Measurements from ENCODE around the gene CRP.
"Not testable (repeated sequence)": the region's sequence is repeated elsewhere in the genome, so short reads cannot be mapped to it uniquely, and the experiment has no call there.

CRP gene

GRCh38 chr1:159699653-159700052 lies 14.7 kb downstream of the CRP start:
- no peak for DNase-seq (ENCODE audit: low read depth)

GRCh38 chr1:159699246-159699645 lies 15.1 kb downstream of the CRP start:
- DNase-seq (ENCODE audit: low read depth): no peak

- DNase-seq (ENCODE audit: low read depth): no peak
Measured at GRCh38 chr1:159687511-159687910, 26.9 kb downstream of the CRP start.

GRCh38 chr1:159686599-159687299 lies 27.6 kb downstream of the CRP start:
- DNase-seq (ENCODE audit: low read depth): no peak

DNA sequence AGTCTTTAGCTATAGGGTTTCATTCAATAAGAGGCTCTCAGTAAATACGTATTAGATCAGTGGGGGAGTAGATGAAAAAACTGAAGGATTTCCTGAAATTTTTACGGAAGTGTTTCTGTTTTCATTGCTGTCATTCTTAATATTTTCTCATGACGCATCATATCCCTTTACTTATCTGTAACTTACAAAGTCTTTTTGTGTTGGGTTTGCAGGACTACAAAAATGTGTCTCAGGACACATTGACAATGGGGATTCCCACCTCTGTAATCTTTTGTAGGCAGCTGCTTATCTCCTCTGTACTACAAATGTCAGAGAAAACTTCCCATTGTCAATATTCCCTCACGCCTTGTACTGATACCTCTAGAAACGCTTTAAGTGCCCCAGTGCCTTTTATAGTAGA lies 35.5 kb downstream of the CRP start:
- no peak for DNase-seq (ENCODE audit: low read depth)

- DNase-seq (ENCODE audit: low read depth): no peak
Measured at GRCh38 chr1:159675046-159675445, 39.3 kb downstream of the CRP start.

DNA sequence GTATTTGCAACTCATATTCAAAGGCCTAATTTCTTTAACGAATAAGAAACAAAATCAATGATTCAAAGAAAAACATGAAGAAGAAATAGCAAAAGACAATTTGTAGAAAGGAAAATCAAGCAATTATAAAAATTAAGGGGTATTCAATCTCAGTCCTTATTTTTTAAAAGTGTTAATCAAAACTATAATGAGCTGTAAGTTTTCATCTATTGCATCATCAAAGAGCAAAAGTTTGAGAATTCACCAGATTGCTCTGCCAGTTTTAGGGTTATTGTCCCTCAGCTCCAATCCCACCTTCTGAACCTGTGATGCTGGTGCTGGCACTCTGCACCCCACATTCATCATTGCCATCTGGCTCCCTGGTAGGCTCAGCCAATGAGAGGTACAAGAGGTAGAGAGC lies 42.0 kb downstream of the CRP start:
- not testable (repeated sequence) for DNase-seq (ENCODE audit: low read depth)

GRCh38 chr1:159669338-159669737 lies 45.1 kb downstream of the CRP start:
- DNase-seq (ENCODE audit: low read depth): no peak

DNA sequence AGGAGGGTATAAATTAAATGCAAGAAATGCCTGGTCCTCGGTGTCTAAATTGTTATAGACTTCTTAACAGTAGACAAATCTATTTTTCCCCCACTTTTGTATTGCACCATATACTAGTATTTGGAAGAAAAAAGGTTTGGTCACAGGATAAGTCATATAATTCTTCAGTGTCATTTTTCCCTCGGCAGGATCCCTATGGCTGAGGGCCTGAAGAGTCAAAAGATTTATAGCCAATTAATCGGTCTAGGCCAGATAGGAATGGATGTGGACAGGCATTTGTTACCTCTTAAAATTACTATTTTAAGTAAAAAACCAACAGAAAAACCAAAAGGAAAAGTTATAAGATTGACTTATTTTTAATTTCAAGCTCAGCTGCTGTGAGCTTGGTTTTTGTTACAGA lies 45.6 kb downstream of the CRP start:
- DNase-seq (ENCODE audit: low read depth): no peak

- no peak for DNase-seq (ENCODE audit: low read depth)
Measured at GRCh38 chr1:159664247-159664646, 50.1 kb downstream of the CRP start.

- no peak for DNase-seq (ENCODE audit: low read depth)
Measured at GRCh38 chr1:159663552-159663951, 50.8 kb downstream of the CRP start.

Measured in activated T-helper 1 cell treated with Interleukin-2 at 50 U/mL for 16 hours (primary cell).